DMS114 treated with DMSO at 0.1 percent for 48 hours (cell line): Measurements from ENCODE around the gene CCDC82.
"Not testable (repeated sequence)": the region's sequence is repeated elsewhere in the genome, so short reads cannot be mapped to it uniquely, and the experiment has no call there.

Experiments used
- DNase-seq: peaks from one replicate; lab custom pipeline; 2025; ENCODE audit not compliant: unreplicated experiment; lab: John Stamatoyannopoulos, UW

The CCDC82 gene

DNA sequence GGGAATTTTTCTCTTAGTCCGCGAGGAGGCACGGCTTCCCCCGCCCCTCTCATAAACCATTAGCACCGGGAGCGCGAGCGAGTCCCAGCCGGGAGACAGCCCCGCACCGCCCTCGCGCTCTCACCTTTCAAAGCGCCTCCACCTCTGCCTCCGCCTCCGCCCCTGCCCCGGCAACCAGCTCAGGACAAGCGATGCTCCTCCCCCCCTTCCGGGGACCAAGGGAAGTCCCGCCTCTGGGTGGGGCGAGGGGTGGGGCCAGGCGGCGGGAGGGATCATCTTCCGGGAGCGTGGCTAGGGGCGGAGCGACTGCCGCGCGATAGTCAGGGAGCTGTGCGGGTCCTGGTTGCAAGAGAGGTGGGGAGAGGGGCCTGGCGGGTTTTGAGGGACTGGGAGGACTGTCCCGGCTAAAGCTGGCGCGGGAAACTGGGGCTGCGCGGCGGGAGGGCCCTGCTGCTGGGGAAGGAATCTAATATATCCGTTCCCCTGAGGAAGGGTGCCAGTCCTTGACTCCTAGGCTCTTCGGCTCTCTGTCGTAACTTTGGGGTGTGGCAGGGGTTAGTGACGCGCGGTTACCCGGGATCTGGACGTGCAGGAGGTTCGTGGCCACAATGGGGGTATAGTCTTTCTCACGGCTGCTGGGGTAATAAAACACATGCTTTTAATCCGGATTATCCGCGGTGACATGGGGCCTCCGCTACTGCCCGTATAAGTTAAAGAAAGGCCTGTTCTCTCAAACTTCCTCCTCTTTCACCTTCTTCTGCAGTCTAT, at the start of gene CCDC82, which contains the start of gene JRKL:
Gene CCDC82 (minus strand): TSS at position 193 of the 768 bp plus-strand sequence. CDS start 5,165 bp downstream, outside the sequence.
Gene JRKL (plus strand): TSS at position 294 of the 768 bp plus-strand sequence. CDS start 637 bp downstream, outside the sequence.
- DNase-seq = peak; percentile 76

DNA sequence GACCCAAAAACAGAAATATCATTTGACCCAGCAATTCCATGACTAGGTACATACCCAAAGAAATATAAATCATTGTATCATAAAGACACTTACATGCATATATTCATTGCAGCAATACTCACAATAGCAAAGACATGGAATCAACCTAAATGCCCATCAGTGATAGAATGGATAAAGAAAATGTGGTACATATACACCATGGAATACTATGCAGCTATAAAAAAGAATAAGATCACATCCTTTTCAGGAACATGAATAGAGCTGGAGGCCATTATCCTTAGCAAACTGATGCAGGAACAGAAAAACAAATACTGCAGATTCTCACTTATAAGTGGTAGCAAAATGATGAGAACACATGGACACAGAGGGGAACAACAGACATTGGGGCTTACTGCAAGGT, 42.9 kb upstream of the CCDC82 start:
- DNase-seq = not testable (repeated sequence)

DNA sequence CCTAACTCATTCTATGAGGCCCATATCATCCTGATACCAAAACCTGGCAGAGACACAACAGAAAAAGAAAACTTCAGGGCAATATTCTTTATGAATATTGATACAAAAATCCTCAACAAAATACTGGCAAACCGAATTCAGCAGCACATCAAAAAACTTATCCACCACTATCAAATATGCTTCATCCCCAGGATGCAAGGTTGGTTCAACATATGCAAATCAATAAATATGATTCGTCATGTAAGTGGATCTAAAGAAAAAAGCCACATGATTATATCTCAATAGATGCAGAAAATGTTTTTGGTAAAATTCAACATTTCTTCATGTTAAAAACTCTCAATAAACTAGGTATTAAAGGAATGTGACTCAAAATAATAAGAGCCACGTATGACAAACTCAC, 41.0 kb upstream of the CCDC82 start:
- no peak for DNase-seq

DNA sequence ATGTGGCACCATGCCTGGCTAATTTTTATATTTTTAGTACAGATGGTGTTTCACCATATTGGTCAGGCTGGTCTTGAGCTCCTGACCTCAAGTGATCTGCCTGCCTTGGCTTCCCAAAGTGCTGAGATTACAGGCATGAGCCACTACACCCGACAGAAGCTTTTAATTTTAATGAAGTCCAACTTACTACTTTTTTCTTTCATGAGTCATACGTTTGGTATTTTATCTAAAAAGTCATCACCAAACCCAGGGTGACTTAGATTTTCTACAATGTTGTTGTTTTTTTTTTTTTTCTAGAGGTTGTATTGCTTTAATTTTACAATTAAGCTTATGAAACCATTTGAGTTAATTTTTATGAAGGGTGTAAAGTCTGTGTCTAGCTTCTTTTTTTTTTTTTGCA, 35.0 kb upstream of the CCDC82 start:
- DNase-seq = no peak

DNA sequence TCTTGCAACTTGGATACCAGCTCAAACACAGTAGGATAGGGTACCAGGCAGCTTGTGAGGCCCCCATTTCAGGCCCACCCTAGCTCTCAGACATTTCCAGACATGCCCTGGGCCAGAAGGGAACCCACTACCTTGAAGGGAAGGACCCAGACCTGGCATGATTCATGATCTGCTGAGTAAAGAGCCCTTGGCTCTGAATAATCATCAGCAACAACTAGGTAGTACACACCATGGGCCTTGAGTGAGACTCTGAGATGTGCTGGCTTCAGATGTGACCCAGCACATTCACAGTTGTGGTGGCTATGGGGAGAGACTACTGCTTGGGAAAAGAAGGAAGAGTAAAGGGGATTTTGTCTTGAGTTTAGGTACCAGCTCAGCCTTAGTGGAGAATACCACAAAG, 23.7 kb upstream of the CCDC82 start:
- no peak for DNase-seq

DNA sequence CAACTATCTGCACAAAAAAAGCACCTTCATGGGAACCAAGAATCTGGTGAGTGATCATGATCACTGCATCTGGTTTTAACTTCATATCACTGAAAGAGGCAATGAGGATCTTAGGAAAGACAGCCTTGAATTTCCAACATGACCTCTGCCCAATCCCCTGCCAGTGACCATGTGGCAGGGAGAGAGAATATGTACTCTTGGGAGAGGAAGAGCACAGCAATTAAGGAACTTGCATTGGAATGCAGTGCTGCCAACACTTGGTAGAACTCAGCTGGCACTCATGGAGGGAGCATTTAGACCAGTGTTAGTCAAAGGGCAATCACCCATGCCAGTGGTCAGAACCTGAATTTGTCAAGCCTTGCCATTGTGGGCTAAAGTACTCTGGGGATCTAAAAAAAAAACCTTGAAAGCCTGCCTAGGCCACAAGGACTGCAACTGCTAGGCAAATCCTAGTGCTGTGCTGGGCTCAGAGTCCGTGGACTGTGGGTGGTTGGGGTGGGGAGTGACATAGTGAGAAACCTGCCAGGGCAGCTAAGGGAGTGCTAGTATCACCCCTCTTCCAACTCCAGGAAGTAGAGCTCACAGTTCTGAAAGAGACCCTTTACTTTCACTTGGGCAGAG, 23.2 kb upstream of the CCDC82 start:
- DNase-seq = no peak

DNA sequence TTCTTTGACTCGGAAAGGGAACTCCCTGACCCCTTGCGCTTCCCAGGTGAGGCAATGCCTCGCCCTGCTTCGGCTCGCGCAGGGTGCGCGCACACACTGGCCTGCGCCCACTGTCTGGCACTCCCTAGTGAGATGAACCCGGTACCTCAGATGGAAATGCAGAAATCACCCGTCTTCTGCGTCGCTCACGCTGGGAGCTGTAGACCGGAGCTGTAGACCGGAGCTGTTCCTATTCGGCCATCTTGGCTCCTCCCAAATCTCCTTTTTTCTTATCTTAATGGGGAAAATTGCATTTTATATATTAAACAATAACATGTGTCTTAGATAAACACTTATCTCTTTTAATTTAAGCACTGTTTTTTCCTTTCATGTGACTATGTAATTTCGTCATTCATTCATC, 21.7 kb upstream of the CCDC82 start:
- not testable (repeated sequence) for DNase-seq

DNA sequence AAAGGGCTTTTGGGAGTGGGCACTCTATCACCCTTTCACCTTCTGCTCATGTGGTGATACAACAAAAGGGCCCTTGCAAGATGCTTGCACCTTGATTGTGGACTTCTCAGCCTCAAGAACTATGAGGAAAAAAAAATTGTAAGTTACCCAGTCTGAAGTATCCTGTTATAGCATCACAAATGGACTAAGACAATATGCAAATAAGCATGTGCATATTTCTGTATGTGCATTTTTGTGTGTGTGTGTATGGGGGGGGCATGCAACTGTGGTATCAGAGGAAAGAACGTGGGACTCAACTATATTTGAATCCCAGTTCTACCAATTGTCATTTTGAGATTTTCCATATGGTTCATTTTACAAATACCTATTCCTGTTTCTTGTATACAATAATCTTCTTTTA, 11.0 kb upstream of the CCDC82 start:
- DNase-seq = no peak

DNA sequence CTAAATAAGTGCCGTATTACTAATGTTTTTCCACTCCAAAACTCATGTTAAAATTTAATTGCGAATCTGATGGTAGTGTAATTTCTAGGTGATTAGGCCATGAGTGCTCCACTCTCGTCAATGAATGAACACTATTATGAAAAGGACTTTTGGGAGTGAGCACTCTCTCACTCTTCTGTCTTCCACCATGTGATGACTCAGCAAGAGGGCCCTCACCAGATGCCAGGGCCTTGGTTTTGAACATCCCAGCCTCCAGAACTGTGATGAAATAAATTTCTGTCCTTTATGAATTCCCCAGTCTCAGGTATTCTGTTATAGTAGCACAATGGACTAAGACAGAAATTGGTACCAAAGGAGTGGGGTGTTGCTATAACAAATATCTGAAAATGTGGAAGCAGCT, 8.2 kb upstream of the CCDC82 start:
- no peak for DNase-seq

DNA sequence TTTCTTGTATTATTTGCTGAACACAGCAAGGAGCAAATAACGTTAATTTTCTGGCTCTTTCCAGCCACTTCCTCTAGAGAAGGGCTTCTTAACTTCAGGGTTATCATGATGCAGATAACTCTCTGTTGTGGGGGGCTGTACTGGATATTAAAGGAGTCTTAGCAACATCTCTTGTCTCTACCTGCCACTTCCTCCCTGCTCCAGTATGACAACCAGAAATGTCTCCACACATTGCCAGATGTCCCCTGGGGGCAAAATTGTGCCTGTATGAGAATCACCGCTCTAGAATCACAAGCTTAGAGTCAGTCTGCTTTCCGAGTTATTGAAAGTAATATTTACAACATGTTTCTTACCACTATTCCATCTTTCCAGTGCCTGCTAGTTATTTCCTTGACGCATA, 6.9 kb upstream of the CCDC82 start:
- no peak for DNase-seq

DNA sequence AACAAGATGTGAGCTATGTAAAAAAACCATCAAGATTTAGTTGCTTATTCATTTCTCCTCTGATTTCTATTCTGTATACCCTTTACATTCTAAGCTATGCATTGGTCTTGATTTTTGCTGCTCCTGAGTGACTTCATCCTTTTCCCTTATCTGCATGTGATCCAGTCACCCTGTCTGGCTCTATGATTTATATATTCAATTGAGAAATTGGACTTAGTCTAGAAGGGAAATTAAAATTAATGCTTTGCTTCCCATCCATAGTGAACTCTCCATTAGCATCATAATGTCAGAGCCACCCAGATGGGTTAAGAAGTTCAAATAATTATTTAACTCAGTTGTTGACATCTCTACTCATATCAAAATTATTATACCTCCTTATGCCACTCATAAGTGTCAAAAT, 5.1 kb upstream of the CCDC82 start:
- no peak for DNase-seq

DNA sequence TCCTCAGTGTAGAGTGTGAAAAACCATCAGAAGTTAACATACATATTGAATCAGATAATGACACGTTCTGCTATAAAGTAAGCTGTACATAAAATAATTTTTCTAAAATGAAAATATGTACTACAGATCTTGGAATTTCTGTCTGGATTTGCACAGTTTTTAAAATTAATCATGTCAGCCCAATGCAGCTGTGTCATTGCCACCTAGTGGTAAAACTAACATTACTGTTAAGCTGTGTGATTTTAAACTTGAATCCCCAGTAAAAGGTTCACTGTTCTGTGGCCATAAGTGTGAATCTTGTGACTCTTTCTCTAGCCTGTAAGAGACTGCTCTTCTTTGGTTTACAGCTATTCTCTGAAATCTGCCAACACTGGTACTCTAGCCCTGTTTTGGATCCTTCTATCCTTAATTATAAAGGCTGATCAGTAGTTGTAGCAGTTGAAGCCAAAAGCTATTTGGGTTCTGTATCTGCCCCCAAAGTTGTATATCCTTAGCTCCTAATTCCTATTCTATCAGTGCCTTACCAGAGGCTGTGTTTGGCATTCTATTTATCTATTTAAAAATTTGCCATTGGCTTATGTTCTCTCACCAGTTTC, 4.1 kb upstream of the CCDC82 start:
- DNase-seq = peak; percentile 24

DNA sequence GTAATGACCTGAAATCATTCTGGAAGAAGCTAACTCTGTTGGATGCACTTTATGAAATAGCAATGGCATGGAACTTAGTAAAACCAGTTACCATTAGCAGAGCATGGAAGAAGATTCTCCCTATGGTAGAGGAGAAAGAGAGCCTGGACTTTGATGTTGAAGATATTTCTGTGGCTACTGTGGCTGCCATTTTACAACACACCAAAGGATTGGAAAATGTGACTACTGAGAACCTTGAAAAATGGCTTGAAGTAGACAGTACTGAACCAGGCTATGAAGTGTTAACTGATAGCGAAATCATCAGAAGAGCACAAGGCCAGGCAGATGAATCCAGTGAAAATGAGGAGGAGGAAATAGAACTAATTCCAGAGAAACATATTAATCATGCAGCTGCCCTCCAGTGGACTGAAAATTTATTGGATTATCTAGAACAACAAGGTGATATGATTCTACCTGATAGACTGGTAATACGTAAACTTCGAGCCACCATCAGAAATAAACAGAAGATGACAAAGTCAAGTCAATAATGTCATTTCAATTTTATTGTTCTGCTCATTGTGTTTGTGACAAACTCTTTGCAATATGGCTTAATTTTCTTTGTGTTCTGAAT, 2.1 kb upstream of the CCDC82 start:
- DNase-seq = no peak

DNA sequence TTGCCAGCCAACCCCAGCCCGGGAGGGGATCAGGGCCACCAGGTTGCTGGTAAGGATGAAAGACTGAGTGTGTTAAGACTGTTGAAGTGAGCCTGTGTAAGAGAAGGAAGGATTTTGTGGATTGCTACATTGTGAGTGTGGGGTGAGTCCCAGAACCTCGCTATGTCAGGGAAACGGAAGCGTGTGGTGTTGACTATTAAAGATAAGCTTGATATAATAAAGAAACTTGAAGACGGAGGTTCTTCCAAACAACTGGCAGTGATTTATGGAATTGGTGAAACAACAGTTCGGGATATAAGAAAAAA, 728 bp upstream of the CCDC82 start:
- no peak for DNase-seq

DNA sequence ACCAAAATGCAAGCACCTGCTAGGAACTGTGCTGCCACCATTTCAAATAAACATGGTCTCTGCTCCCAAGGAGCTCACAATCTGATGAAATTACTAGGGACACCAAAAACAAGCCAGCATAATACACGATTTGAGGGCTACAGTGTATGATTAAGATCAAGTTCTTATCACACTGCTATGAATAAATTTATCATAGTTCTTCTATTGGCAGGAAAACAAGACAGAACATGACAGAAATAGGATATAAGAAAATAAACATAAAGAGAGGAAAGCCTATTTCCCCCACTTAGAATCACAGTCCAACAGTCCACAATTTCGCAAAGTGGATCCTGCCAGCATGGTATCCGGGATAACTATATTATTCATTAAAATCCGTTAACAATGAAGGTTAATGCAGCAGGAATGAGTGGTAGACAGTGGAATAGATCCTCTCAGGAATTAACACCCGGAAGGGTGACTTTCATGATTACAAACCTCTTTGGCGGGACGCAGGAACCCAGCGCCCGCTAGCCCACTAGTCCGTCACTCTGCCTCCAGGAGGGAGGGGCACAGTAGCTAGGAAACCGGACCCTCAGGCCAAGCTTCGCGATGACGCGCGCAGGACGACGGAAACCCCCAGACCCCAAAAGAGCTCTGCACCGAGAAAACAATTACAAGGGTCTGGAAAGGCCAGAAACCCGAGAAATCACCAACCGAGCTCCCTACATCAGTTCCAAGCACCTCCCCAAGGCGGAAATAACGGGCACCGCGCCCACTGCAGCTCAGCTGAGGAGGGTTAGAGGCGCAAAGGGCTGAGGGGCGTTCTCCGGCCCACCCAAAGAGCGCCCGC, 607 bp downstream of the CCDC82 start:
- DNase-seq = peak; percentile 8

DNA sequence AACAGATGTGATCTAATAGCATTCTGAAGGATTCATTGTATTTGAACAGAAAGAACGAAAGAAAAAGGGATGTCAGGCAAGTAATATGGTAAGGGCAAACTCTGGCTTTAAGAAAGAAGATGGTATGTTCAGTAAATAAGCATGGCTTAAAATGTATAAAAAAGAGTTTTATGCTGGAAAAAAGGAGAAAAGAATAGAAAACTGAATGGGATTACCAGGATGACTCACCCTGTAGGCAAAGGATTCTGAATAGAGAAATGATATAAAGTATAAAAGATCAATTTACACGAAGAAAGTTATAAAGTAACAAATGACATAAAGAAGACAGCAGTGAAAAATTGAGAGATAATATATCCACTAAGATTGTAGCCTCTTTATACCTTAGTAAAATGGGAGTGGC, 4.5 kb downstream of the CCDC82 start:
- DNase-seq = no peak

DNA sequence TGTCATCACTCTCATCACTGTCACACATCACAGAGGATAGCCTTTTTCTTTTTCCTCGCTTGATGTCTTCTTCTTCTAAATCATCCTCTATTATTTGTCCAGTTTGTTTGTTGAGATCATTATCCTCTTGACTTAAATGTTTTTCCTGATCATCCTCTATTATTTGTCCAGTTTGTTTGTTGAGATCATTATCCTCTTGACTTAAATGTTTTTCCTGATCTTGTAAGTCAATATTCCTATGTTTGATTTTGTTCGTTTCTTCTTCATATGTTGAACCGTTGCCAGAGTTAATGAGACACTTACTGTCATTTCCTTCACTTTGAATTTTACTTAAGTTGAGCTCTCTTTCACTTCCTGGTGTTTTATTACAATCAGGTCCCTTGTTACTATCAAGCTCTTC, 5.6 kb downstream of the CCDC82 start:
- no peak for DNase-seq

DNA sequence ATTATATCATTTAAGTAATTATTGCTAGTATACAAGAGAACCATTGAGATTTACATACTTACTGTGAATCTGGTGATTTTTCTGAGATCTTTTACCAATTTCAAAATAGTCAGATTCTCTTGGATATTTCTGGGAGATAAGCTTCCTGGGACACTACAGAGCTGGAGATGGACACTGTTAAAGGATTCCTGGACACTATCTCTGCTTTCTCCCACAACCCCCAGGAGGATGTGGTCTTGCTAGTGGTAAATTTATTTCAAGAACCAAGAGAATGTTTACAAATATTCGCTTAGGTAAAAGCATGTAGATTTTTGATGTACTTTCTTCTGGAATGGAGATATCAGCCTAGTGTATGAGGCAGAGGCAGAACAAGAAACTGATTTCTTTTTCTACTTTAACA, 12.9 kb downstream of the CCDC82 start:
- DNase-seq = no peak

DNA sequence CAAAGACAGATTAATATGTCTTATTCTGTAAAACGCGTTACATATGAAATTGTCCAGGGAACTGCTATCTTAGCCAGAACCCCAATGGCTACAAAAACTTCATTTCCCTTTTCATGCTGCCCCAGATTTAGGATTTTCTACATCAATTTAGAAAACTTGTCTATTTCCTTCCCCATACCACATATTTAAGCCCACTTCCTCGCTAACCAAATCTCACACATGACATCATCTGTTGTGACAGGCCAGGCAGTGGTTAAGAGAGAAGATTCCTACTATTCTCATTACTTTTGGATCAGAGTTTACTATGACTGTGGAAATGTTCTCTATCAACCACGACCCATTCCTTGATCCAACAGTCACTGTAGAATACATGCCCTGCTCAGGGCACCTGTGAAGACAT, 15.9 kb downstream of the CCDC82 start:
- DNase-seq = no peak

DNA sequence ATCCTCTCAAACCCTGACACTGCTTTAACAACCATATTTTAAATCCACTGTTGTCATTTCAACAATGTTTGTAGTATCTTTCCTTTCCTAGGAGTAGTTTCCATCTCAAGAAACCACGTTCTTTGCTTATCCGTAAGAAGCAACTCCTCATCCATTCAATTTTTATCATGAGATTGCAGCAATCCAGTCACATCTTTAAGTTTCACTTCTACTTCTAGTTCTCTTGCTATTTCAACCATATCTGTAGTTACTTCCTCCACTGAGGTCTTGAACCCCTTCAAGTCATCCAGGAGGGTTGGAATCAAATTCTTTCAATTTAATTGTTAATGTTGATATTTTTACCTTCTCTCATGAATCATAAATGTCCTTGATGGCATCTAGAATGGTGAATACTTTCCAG, 22.4 kb downstream of the CCDC82 start:
- no peak for DNase-seq

DNA sequence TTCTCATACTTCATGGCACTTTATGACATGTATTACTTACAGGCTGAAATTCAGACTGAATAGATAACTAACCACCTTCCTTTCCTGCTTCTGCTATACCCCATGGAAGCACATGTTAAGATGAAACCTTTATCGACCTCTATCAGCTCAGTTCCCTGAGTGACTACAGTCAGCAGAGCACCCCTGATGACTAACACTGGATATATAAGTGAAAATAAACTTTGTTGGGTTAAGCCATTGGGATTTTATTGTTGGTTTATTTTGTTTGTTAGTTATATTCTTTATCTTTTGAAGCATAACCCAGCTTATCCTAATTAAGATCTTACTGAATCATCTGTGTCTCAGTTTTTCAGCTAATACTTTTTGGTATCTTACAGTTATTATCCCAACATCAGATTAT, 23.7 kb downstream of the CCDC82 start:
- no peak for DNase-seq
